IPS-20b (cell line): ENCODE results near the gene KIF16B.
"Not testable (repeated sequence)": the region's sequence is repeated elsewhere in the genome, so short reads cannot be mapped to it uniquely, and the experiment has no call there.

ENCODE experiments used
- H3K27ac ChIP-seq: one replicate; pipeline ENCODE4 v1.5.1; 2013; ENCODE audit warnings: low read length
- H3K27me3 ChIP-seq: 2 replicates; pipeline ENCODE4 v1.6.1; 2013; ENCODE audit warnings: mild to moderate bottlenecking, low read length, inconsistent platforms; ENCODE audit not compliant: insufficient read depth
- H3K36me3 ChIP-seq: 2 replicates; pipeline ENCODE4 v1.6.1; 2013; ENCODE audit warnings: low read depth, mild to moderate bottlenecking, inconsistent platforms, low read length, moderate library complexity; ENCODE audit not compliant: insufficient read depth
- H3K4me1 ChIP-seq: 2 replicates; pipeline ENCODE4 v1.6.1; 2013; ENCODE audit warnings: mild to moderate bottlenecking, control low read depth, inconsistent platforms, low read length, moderate library complexity; ENCODE audit not compliant: insufficient read depth
- H3K4me3 ChIP-seq: 2 replicates; pipeline ENCODE4 v1.5.1; 2013; ENCODE audit warnings: mild to moderate bottlenecking, low read length, inconsistent platforms
- H3K9ac ChIP-seq: 2 replicates; pipeline ENCODE4 v1.6.1; 2013; ENCODE audit warnings: low read depth, mild to moderate bottlenecking, inconsistent platforms, low read length, moderate library complexity
- H3K9me3 ChIP-seq: 2 replicates; pipeline ENCODE4 v1.6.1; 2013; ENCODE audit warnings: mild to moderate bottlenecking, low read depth, low read length, inconsistent platforms; ENCODE audit not compliant: insufficient read depth

The KIF16B gene

GRCh38 chr20:16226961-16227360, 346.3 kb downstream of the KIF16B start:
- not testable (repeated sequence) for H3K36me3 ChIP-seq, H3K9me3 ChIP-seq, H3K27ac ChIP-seq, H3K27me3 ChIP-seq, H3K9ac ChIP-seq, H3K4me1 ChIP-seq, H3K4me3 ChIP-seq

GRCh38 chr20:16224836-16225235, 348.4 kb downstream of the KIF16B start:
- Histone ChIP-seq H3K36me3 (no peaks in the 10 kb centered on the region), H3K27ac (no peak overlapping the region), H3K9ac (no peak overlapping the region), H3K9me3 (peaks cover 10% of the 10 kb centered on the region), H3K27me3 (no peaks in the 10 kb centered on the region), H3K4me1 (no peaks in the 10 kb centered on the region), H3K4me3 (no peak overlapping the region)

DNA sequence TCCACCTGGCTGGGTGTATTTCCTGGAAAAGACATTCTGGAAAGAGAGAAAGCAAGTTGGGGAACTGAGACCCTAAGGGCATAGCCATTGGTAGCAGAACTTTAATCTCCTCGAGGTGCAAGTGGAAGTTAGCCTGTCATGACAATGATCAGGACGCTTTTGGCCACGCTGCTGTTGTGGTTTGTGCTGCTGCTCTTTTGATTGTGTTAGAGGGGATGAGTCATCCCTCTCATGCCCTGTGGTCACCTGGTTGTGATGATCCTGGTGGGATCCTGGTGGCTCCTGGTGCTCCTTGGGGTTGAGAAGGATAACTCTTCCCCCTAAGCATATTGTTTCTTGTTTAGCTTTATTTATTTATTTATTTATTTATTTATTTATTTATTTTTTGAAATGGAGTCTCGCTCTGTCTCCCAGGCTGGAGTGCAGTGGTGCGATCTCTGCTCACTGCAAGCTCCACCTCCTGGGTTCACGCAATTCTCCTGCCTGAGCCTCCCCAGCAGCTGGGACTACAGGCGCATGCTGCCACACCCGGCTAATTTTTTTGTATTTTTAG, 350.3 kb downstream of the KIF16B start:
- Histone ChIP-seq H3K9ac (no peak overlapping the region), H3K27ac (no peak overlapping the region), H3K4me1 (no peaks in the 10 kb centered on the region), H3K27me3 (no peaks in the 10 kb centered on the region), H3K9me3 (peaks cover 5% of the 10 kb centered on the region), H3K4me3 (no peak overlapping the region), H3K36me3 (no peaks in the 10 kb centered on the region)
